CD4-positive, alpha-beta memory T cell (primary cell): ENCODE data around the gene GRIN3A. TPM values are rescaled to one million over a fixed set of nuclear protein-coding genes. Genes with fewer than 3 reads are reported as not detected.

Experiments used
- CTCF ChIA-PET: fragments of 350-600 bp; sonication (Branson Sonifier 250); formaldehyde crosslinking; loops from one replicate; lab custom pipeline; 2021; ENCODE audit warnings: inconsistent platforms; ENCODE audit not compliant: partially characterized antibody; lab: Charles Lee
- POLR2A ChIA-PET: fragments of 350-600 bp; sonication (Branson Sonifier 250); formaldehyde crosslinking; loops from one replicate; lab custom pipeline; 2021; ENCODE audit not compliant: partially characterized antibody; lab: Charles Lee
- DNase-seq, 5 donors: peaks; one replicate each; pipeline versions ENCODE4 v3.0.0 to v3.0.0-alpha.2; 2020 to 2022; ENCODE audit warnings: mixed read lengths in 1 of 5
- H3K27ac ChIP-seq: one replicate; pipeline ENCODE4 v1.7.0; 2013; ENCODE audit warnings: low read depth, low read length
- H3K27me3 ChIP-seq: 2 replicates; pipeline ENCODE4 v1.7.0; 2013; ENCODE audit warnings: mild to moderate bottlenecking, low read length, moderate library complexity; ENCODE audit not compliant: insufficient read depth
- H3K36me3 ChIP-seq: 2 replicates; pipeline ENCODE4 v1.7.0; 2013; ENCODE audit warnings: mild to moderate bottlenecking, low read length, moderate library complexity; ENCODE audit not compliant: insufficient read depth
- H3K4me1 ChIP-seq: 2 replicates; pipeline ENCODE4 v1.7.0; 2013; ENCODE audit warnings: mild to moderate bottlenecking, low read length, moderate library complexity; ENCODE audit not compliant: insufficient read depth
- H3K4me3 ChIP-seq, 2 donors: one replicate each; pipeline ENCODE4 v1.7.0; 2013; ENCODE audit warnings: low read length in 2 of 2, mild to moderate bottlenecking in 1 of 2
- H3K9me3 ChIP-seq, 2 donors: one replicate each; pipeline ENCODE4 v1.7.0; 2013; ENCODE audit warnings: low read length in 2 of 2, control low read depth in 1 of 2; ENCODE audit not compliant: control insufficient read depth in 1 of 2
- H3K27ac Mint-ChIP-seq, 7 donors: one replicate each; pipeline ENCODE4 v1.8.0; 2020 to 2021; ENCODE audit warnings: mixed read lengths in 7 of 7, mild to moderate bottlenecking in 6 of 7, inconsistent platforms in 3 of 7, moderate library complexity in 3 of 7
- H3K27me3 Mint-ChIP-seq, 2 donors: one replicate each; pipeline ENCODE4 v1.8.0; 2020 to 2021; ENCODE audit warnings: mixed read lengths in 2 of 2
- H3K36me3 Mint-ChIP-seq, 2 donors: one replicate each; pipeline ENCODE4 v1.8.0; 2020 to 2021; ENCODE audit warnings: mixed read lengths in 2 of 2, inconsistent platforms in 1 of 2, mild to moderate bottlenecking in 1 of 2
- H3K4me1 Mint-ChIP-seq, 4 donors: one replicate each; pipeline ENCODE4 v1.8.0; 2020 to 2021; ENCODE audit warnings: mixed read lengths in 4 of 4, mild to moderate bottlenecking in 1 of 4
- H3K4me3 Mint-ChIP-seq, 8 donors: one replicate each; pipeline ENCODE4 v1.8.0; 2020 to 2021; ENCODE audit warnings: mixed read lengths in 8 of 8, mild to moderate bottlenecking in 7 of 8, moderate library complexity in 6 of 8, inconsistent platforms in 3 of 8
- H3K9me3 Mint-ChIP-seq, 8 donors: one replicate each; pipeline ENCODE4 v1.8.0; 2020 to 2021; ENCODE audit warnings: mixed read lengths in 8 of 8, mild to moderate bottlenecking in 5 of 8, inconsistent platforms in 3 of 8, moderate library complexity in 1 of 8
- intact Hi-C: fragments of 100-400 bp; cut with micrococcal nuclease; formaldehyde crosslinking; loops from one replicate; pipeline ENCODE4 v1.15.1; 2023
- polyA plus RNA-seq, 2 donors: library from polyadenylated mRNA; unstranded; fragments of 300-500 nt; fragmentation: Illumina TruSeq; gene quantifications; one replicate each; pipeline ENCODE4 v1.2.3, GENCODE V29; 2021
- total RNA-seq, 2 experiments: library from RNA; stranded (reverse); gene quantifications; one replicate each; pipeline ENCODE4 v1.2.3, GENCODE V29; 2021

GRIN3A gene
- total and polyA plus RNA-seq, 4 experiments from 2014 or later = 0.08 to 0.12 (median 0.08) TPM; not detected in 1

DNA sequence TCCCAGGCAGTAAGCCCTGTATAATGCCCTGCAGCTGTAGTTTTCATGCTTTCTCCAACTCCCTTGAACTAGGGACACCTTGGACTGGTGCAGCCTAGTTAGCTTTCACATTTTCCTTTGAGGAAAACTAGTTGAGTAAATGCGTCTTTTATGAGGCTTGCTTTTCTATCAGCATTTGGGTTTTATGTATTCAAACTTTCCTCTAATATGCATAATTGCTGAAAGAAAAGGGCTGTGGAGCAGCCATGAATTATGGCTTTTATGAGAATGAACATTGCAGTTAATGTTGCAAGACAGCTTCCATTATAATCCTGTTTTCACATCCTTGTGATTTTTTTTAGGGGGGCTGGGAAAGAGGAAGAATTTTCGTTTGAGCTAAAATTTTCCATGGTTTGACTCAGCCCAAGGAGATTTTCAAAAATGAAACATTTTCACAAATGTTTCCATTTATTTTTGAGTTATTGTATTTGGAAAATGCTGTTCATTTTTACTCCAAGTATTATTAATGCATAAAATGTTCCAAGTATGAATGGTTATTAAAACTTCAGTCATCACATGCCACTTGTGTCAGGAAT lies 85.8 kb downstream of the GRIN3A start:
- no peak overlapping the region for H3K4me3 ChIP-seq
- DNase-seq = no peak
- no peaks in the 10 kb centered on the region for H3K36me3 Mint-ChIP-seq
- H3K4me3 Mint-ChIP-seq = no peak overlapping the region
- no peaks in the 10 kb centered on the region for H3K36me3 ChIP-seq
- H3K27ac ChIP-seq = no peak overlapping the region
- no peaks in the 10 kb centered on the region for H3K4me1 Mint-ChIP-seq
- no peaks in the 10 kb centered on the region for H3K9me3 Mint-ChIP-seq
- ChIA-PET POLR2A (no interaction called here), CTCF (no interaction called here)
- intact Hi-C loops = no loop called here
- H3K27ac Mint-ChIP-seq = no peak overlapping the region
- H3K9me3 ChIP-seq = no peaks in the 10 kb centered on the region
- H3K27me3 Mint-ChIP-seq = peaks cover 3 to 4% of the 10 kb centered on the region in 2 donors
- no peaks in the 10 kb centered on the region for H3K27me3 ChIP-seq
- H3K4me1 ChIP-seq = no peaks in the 10 kb centered on the region

DNA sequence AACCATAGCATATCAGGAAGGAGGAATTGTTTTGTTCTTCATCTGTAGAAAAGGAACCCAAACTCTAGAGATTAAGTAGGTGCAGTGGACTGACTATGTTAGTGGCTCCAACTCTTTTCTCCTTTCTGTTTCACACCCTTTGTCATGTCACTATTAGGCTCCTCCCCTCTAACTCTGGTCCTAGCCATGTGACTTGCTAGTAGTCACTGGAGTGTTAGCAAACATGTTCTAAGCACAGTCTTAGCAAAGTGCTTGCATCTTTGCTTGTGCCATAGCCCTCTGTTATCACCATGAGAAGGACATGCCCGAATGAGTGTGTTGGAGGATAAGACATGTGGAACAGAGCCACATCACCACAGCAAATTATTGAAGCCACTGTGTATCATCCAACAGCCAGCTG lies 88.3 kb downstream of the GRIN3A start:
- Mint-ChIP-seq H3K36me3 (no peaks in the 10 kb centered on the region), H3K4me3 (no peak overlapping the region), H3K27ac (no peak overlapping the region), H3K9me3 (peaks cover 0 to 1% (median 0%) of the 10 kb centered on the region in 8 donors), H3K4me1 (no peaks in the 10 kb centered on the region), H3K27me3 (peaks cover 0 to 2% of the 10 kb centered on the region in 2 donors)
- H3K36me3 ChIP-seq = no peaks in the 10 kb centered on the region
- no peaks in the 10 kb centered on the region for H3K4me1 ChIP-seq
- ChIA-PET POLR2A (no interaction called here), CTCF (no interaction called here)
- DNase-seq = no peak
- H3K27ac ChIP-seq = no peak overlapping the region
- no peaks in the 10 kb centered on the region for H3K27me3 ChIP-seq
- H3K9me3 ChIP-seq = no peaks in the 10 kb centered on the region
- intact Hi-C loops = no loop called here
- no peak overlapping the region for H3K4me3 ChIP-seq

DNA sequence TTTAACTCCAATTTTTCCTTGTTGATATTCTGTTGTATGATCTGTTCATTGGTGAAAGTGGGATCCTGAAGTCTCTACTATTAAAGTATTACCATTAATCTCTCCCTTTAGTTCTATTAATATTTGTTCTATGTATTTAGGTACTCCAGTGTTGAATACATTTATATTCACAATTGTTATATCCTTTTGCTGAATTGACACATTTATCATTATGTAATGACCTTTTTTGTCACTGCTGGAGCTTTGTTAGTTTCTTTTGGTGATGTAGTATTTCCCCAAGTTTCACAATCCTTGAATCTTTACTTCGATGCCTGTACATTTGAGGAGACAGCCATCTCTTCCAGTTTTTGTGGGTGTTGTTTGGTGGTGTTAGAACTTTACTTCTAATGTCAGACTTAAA lies 90.0 kb downstream of the GRIN3A start:
- POLR2A ChIA-PET = no interaction called here
- H3K27ac ChIP-seq = no peak overlapping the region
- H3K4me1 ChIP-seq = no peaks in the 10 kb centered on the region
- CTCF ChIA-PET = no interaction called here
- H3K27me3 Mint-ChIP-seq = no peaks in the 10 kb centered on the region
- H3K9me3 ChIP-seq = no peaks in the 10 kb centered on the region
- H3K4me3 ChIP-seq = no peak overlapping the region
- H3K27ac Mint-ChIP-seq = no peak overlapping the region
- no peaks in the 10 kb centered on the region for H3K36me3 ChIP-seq
- H3K4me3 Mint-ChIP-seq = no peak overlapping the region
- intact Hi-C loops = no loop called here
- no peaks in the 10 kb centered on the region for H3K4me1 Mint-ChIP-seq
- DNase-seq = no peak
- H3K36me3 Mint-ChIP-seq = no peaks in the 10 kb centered on the region
- H3K9me3 Mint-ChIP-seq = peaks cover 0 to 3% (median 0%) of the 10 kb centered on the region in 8 donors
- H3K27me3 ChIP-seq = no peaks in the 10 kb centered on the region

DNA sequence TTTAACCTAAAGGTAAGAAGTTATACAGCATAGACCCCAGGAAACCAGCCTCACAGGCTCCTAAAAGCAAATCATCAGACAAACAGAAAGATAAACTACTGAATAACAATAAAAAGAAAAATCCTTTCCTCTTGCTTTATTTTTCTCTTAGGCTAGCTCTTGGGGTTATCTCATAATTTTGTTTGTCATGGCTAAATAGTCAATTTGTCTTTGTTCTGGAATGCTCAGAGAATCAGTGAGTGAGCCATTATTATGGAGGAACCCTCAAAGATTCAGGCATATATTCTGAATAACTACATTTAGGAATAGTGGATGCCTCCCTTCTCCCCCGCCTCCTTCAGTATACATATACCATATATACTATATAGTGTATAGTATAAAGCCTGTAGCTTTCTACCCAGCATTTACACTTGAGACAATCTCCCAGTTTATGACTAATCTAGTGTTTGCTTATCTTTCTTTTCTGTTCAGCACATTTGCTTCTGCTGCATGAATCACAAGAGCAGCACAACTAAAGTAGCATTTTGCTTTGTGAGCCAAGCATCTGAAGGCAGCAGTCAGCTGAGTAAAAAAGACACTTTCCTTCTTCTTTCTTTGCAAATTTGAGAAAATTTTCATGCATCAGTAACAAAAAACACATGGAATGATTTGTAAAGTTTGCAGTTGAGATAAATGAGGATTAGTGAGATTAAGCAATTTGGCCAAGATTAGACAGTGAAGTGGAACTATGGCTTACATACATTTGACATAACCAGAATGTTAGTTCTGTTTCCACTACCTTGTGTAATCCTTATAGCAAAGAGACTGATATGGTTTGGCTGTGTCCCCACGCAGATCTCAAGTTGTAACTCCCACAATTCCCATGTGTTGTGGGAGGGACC lies 98.4 kb downstream of the GRIN3A start:
- Histone ChIP-seq H3K4me3 (no peak overlapping the region), H3K36me3 (no peaks in the 10 kb centered on the region), H3K27ac (no peak overlapping the region), H3K27me3 (no peaks in the 10 kb centered on the region), H3K9me3 (no peaks in the 10 kb centered on the region), H3K4me1 (no peaks in the 10 kb centered on the region)
- Mint-ChIP-seq H3K27me3 (peaks cover 1 to 3% of the 10 kb centered on the region in 2 donors), H3K9me3 (peaks cover 0 to 9% (median 1%) of the 10 kb centered on the region in 8 donors), H3K4me1 (no peaks in the 10 kb centered on the region), H3K4me3 (no peak overlapping the region), H3K36me3 (no peaks in the 10 kb centered on the region), H3K27ac (no peak overlapping the region)
- no peak for DNase-seq
- POLR2A ChIA-PET = no interaction called here
- CTCF ChIA-PET = no interaction called here
- intact Hi-C loops = no loop called here

DNA sequence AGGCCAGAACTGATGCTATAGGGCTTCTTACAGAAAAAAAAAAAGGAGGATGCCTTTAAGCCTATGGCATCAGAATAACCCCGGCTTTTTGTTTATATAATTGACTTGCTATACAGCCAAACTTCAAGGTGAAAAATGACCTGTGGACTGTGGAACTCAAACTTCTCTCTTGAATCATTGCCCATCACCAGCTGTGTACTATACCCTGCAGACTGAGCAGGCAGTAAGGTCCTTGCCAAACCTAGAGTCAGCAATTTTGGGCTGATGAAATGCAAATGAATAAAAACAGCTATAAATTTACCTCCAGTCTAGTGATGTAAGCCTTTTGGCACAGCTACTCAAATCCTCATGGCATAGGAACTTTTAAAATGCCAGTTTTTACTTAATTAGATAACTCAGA lies 99.1 kb downstream of the GRIN3A start:
- Histone ChIP-seq H3K9me3 (no peaks in the 10 kb centered on the region), H3K27me3 (no peaks in the 10 kb centered on the region), H3K36me3 (no peaks in the 10 kb centered on the region), H3K4me3 (no peak overlapping the region), H3K27ac (no peak overlapping the region), H3K4me1 (no peaks in the 10 kb centered on the region)
- POLR2A ChIA-PET = no interaction called here
- Mint-ChIP-seq H3K27ac (no peak overlapping the region), H3K4me3 (no peak overlapping the region), H3K9me3 (peaks cover 0 to 8% (median 1%) of the 10 kb centered on the region in 8 donors), H3K4me1 (no peaks in the 10 kb centered on the region), H3K27me3 (peaks cover 3% of the 10 kb centered on the region in 2 donors), H3K36me3 (no peaks in the 10 kb centered on the region)
- DNase-seq = no peak
- CTCF ChIA-PET = no interaction called here
- intact Hi-C loops = no loop called here

DNA sequence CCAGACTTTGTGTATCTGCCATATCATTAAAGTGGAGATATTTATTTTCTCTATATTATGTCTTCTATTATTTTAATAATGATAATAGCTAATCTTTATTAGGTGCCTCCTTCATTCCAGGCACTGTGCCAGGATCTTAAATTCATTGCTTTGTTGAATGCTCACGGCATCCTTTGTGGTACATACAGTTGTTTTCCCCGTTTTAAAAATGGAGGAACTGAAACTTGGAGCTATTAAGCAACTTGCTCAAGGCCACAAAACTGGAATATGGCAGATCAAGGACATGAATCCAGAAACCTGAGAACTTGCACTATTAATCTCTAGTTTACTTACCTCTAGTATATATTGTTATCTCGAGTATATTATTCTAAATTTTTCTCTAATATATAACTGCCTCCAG lies 102.2 kb downstream of the GRIN3A start:
- CTCF ChIA-PET = no interaction called here
- H3K4me3 Mint-ChIP-seq = no peak overlapping the region
- H3K4me1 ChIP-seq = no peaks in the 10 kb centered on the region
- H3K27me3 ChIP-seq = no peaks in the 10 kb centered on the region
- DNase-seq = no peak
- no peak overlapping the region for H3K27ac Mint-ChIP-seq
- H3K4me1 Mint-ChIP-seq = no peaks in the 10 kb centered on the region
- H3K36me3 ChIP-seq = no peaks in the 10 kb centered on the region
- H3K27ac ChIP-seq = no peak overlapping the region
- peaks cover 0 to 3% (median 0%) of the 10 kb centered on the region in 8 donors for H3K9me3 Mint-ChIP-seq
- no peak overlapping the region for H3K4me3 ChIP-seq
- H3K36me3 Mint-ChIP-seq = no peaks in the 10 kb centered on the region
- POLR2A ChIA-PET = no interaction called here
- H3K9me3 ChIP-seq = no peaks in the 10 kb centered on the region
- intact Hi-C loops = no loop called here
- peaks cover 3% of the 10 kb centered on the region in 2 donors for H3K27me3 Mint-ChIP-seq

DNA sequence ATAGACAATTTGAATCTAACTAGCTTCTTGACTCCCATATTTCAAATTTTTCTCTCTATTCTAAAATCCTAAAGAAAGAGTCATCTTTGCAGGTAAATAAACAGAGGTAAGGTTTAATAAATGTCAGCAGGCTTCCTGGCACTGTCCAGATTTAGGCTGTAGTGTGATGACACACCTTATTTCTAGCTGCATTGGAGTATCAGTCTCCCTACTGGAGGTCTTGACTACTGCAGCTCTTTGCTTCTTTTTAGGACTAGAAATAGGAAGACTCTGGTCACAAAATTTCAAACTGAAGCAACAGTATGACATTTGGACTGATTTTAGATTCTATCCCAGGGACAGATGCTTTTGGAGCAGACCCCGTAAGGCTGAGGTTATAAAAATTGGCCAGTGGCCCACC lies 103.0 kb downstream of the GRIN3A start:
- H3K27me3 Mint-ChIP-seq = peaks cover 3% of the 10 kb centered on the region in 2 donors
- H3K4me3 Mint-ChIP-seq = no peak overlapping the region
- intact Hi-C loops = no loop called here
- H3K36me3 Mint-ChIP-seq = no peaks in the 10 kb centered on the region
- H3K27ac ChIP-seq = no peak overlapping the region
- peaks cover 0 to 3% (median 0%) of the 10 kb centered on the region in 8 donors for H3K9me3 Mint-ChIP-seq
- H3K4me3 ChIP-seq = no peak overlapping the region
- DNase-seq = no peak
- ChIA-PET POLR2A (no interaction called here), CTCF (no interaction called here)
- no peak overlapping the region for H3K27ac Mint-ChIP-seq
- no peaks in the 10 kb centered on the region for H3K9me3 ChIP-seq
- no peaks in the 10 kb centered on the region for H3K27me3 ChIP-seq
- no peaks in the 10 kb centered on the region for H3K36me3 ChIP-seq
- no peaks in the 10 kb centered on the region for H3K4me1 ChIP-seq
- H3K4me1 Mint-ChIP-seq = no peaks in the 10 kb centered on the region
